NOMO-1 treated with DMSO at 0.1 percent for 48 hours (cell line): ENCODE results near the gene WWOX.

Experiments
- DNase-seq: peaks from one replicate; lab custom pipeline; 2025; ENCODE audit not compliant: unreplicated experiment; lab: John Stamatoyannopoulos, UW

WWOX gene

GRCh38 chr16:78916928-78917545 is 817.6 kb downstream of the WWOX start:
- no peak for DNase-seq

GRCh38 chr16:78918805-78919305 is 819.4 kb downstream of the WWOX start:
- no peak for DNase-seq

GRCh38 chr16:78919852-78920251 is 820.4 kb downstream of the WWOX start:
- no peak for DNase-seq

GRCh38 chr16:78920621-78921020 is 821.2 kb downstream of the WWOX start:
- no peak for DNase-seq

GRCh38 chr16:78925083-78925767 is 825.8 kb downstream of the WWOX start:
- DNase-seq = peak; percentile 7

GRCh38 chr16:78926723-78927210 is 827.3 kb downstream of the WWOX start:
- DNase-seq = no peak

- no peak for DNase-seq
Observed at GRCh38 chr16:78927766-78928165, 828.3 kb downstream of the WWOX start.

GRCh38 chr16:78929841-78930240 is 830.4 kb downstream of the WWOX start:
- DNase-seq = no peak

- no peak for DNase-seq
Observed at GRCh38 chr16:78930561-78930960, 831.1 kb downstream of the WWOX start.

- DNase-seq = no peak
Observed at GRCh38 chr16:78931267-78931666, 831.8 kb downstream of the WWOX start.

GRCh38 chr16:78931678-78932077 is 832.2 kb downstream of the WWOX start:
- DNase-seq = no peak

- DNase-seq = no peak
Observed at GRCh38 chr16:78932355-78932943, 833.0 kb downstream of the WWOX start.

GRCh38 chr16:78936060-78936459 is 836.6 kb downstream of the WWOX start:
- no peak for DNase-seq

GRCh38 chr16:78939597-78939996 is 840.1 kb downstream of the WWOX start:
- peak; percentile 45 for DNase-seq

GRCh38 chr16:78942625-78943245 is 843.3 kb downstream of the WWOX start:
- no peak for DNase-seq

- no peak for DNase-seq
Observed at GRCh38 chr16:78945336-78945735, 845.9 kb downstream of the WWOX start.

GRCh38 chr16:78946556-78946955 is 847.1 kb downstream of the WWOX start:
- no peak for DNase-seq

- DNase-seq = no peak
Observed at GRCh38 chr16:78950768-78951167, 851.3 kb downstream of the WWOX start.

GRCh38 chr16:78952630-78953029 is 853.2 kb downstream of the WWOX start:
- no peak for DNase-seq

- DNase-seq = no peak
Observed at GRCh38 chr16:78953526-78953925, 854.1 kb downstream of the WWOX start.

GRCh38 chr16:78955206-78955605 is 855.8 kb downstream of the WWOX start:
- DNase-seq = no peak

GRCh38 chr16:78956859-78957258 is 857.4 kb downstream of the WWOX start:
- DNase-seq = no peak
